A673 (cell line): ENCODE measurements around the gene CACNA1A.

Experiments
- EZH2 ChIP-seq: fragments of 200-600 bp; sonication (generic); IDR thresholded peaks from 2 replicates; pipeline ENCODE4 v1.6.1; 2017; ENCODE audit warnings: borderline replicate concordance, low read depth, mild to moderate bottlenecking, mixed read lengths, antibody characterized with exemption, low read length; ENCODE audit not compliant: poor library complexity, severe bottlenecking
- TF ChIP-seq, protein P1 (sequence below): fragments of 300-800, 200-600 bp; sonication (generic); conservative IDR thresholded peaks from 2 replicates; pipeline ENCODE4 v1.5.1; 2017; ENCODE audit warnings: low read depth, mild to moderate bottlenecking, antibody characterized with exemption, low read length, moderate library complexity, mixed read lengths

DNA sequence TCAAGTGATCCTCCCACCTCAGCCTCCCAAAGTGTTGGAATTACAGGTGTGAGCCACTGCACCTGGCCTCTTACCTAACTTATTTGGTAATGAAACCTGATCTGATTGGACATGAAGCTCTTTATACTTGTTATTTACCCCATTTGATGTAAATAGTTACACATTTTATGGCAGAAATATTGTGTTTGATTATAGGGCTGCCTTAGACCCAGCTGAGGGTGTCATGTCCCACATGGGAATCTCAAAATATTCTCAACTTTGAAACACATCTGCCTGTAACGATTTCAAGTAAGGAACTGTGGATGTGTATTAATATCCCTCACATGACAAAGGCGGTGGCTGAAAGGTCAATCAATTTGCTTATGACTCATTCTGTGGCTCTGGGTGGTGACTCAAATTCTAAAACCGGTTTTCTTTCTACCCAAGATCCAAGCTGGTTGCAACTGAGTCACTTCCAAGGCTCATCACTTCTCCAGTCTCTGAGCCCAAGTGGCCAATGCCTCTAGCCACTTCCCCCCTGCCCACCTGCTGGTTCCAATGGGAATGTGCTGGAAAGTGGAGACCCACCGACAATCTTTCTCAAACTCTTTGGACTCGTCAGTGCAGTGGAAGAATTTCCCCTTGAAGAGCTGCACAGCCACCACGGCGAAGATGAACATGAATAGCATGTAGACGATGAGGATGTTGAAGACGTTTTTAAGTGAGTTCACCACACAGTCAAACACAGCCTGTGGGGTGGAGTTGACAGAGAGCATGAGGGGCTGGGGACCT, 245.2 kb downstream of the CACNA1A start:
- TF ChIP-seq, protein P1, sequence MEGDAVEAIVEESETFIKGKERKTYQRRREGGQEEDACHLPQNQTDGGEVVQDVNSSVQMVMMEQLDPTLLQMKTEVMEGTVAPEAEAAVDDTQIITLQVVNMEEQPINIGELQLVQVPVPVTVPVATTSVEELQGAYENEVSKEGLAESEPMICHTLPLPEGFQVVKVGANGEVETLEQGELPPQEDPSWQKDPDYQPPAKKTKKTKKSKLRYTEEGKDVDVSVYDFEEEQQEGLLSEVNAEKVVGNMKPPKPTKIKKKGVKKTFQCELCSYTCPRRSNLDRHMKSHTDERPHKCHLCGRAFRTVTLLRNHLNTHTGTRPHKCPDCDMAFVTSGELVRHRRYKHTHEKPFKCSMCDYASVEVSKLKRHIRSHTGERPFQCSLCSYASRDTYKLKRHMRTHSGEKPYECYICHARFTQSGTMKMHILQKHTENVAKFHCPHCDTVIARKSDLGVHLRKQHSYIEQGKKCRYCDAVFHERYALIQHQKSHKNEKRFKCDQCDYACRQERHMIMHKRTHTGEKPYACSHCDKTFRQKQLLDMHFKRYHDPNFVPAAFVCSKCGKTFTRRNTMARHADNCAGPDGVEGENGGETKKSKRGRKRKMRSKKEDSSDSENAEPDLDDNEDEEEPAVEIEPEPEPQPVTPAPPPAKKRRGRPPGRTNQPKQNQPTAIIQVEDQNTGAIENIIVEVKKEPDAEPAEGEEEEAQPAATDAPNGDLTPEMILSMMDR = no peak
- no peak for TF ChIP-seq EZH2
